Measurements from ENCODE around the gene AFF3.
"Not testable (repeated sequence)": the region's sequence is repeated elsewhere in the genome, so short reads cannot be mapped to it uniquely, and the experiment has no call there.

AFF3 gene

GRCh38 chr2:100142393-100142792 lies at the start of gene AFF3:
TSS of gene AFF3 (minus strand) at chr2:100142590. CDS start at chr2:100104454, 38,136 bp downstream.
- peak; percentile 26 for DNase-seq (ENCODE audit: low read depth)

- DNase-seq (ENCODE audit: low read depth): no peak
Observed at GRCh38 chr2:100189387-100189786, 47.0 kb upstream of the AFF3 start.

GRCh38 chr2:100188326-100188725 lies 45.9 kb upstream of the AFF3 start:
- DNase-seq (ENCODE audit: low read depth): no peak

- DNase-seq (ENCODE audit: low read depth): no peak
Observed at GRCh38 chr2:100186126-100186525, 43.7 kb upstream of the AFF3 start.

- DNase-seq (ENCODE audit: low read depth): no peak
Observed at GRCh38 chr2:100185516-100185915, 43.1 kb upstream of the AFF3 start.

GRCh38 chr2:100185105-100185504 lies 42.7 kb upstream of the AFF3 start:
- no peak for DNase-seq (ENCODE audit: low read depth)

GRCh38 chr2:100184055-100184737 lies 41.8 kb upstream of the AFF3 start:
- no peak for DNase-seq (ENCODE audit: low read depth)

- no peak for DNase-seq (ENCODE audit: low read depth)
Observed at GRCh38 chr2:100182494-100183361, 40.3 kb upstream of the AFF3 start.

GRCh38 chr2:100180503-100180902 lies 38.1 kb upstream of the AFF3 start:
- no peak for DNase-seq (ENCODE audit: low read depth)

GRCh38 chr2:100179806-100180205 lies 37.4 kb upstream of the AFF3 start:
- no peak for DNase-seq (ENCODE audit: low read depth)

- no peak for DNase-seq (ENCODE audit: low read depth)
Observed at GRCh38 chr2:100178864-100179263, 36.5 kb upstream of the AFF3 start.

- DNase-seq (ENCODE audit: low read depth): no peak
Observed at GRCh38 chr2:100178085-100178788, 35.8 kb upstream of the AFF3 start.

- DNase-seq (ENCODE audit: low read depth): no peak
Observed at GRCh38 chr2:100176925-100177324, 34.5 kb upstream of the AFF3 start.

- no peak for DNase-seq (ENCODE audit: low read depth)
Observed at GRCh38 chr2:100174026-100174431, 31.6 kb upstream of the AFF3 start.

GRCh38 chr2:100166701-100167100 lies 24.3 kb upstream of the AFF3 start:
- no peak for DNase-seq (ENCODE audit: low read depth)

GRCh38 chr2:100163605-100164004 lies 21.2 kb upstream of the AFF3 start:
- DNase-seq (ENCODE audit: low read depth): no peak

- no peak for DNase-seq (ENCODE audit: low read depth)
Observed at GRCh38 chr2:100161945-100162620, 19.7 kb upstream of the AFF3 start.

GRCh38 chr2:100160396-100160795 lies 18.0 kb upstream of the AFF3 start:
- no peak for DNase-seq (ENCODE audit: low read depth)

- DNase-seq (ENCODE audit: low read depth): not testable (repeated sequence)
Observed at GRCh38 chr2:100151832-100152231, 9.4 kb upstream of the AFF3 start.

- DNase-seq (ENCODE audit: low read depth): no peak
Observed at GRCh38 chr2:100151310-100151709, 8.9 kb upstream of the AFF3 start.

GRCh38 chr2:100148883-100149282 lies 6.5 kb upstream of the AFF3 start:
- no peak for DNase-seq (ENCODE audit: low read depth)

GRCh38 chr2:100146657-100146960 lies 4.2 kb upstream of the AFF3 start:
- no peak for DNase-seq (ENCODE audit: low read depth)

Data from activated T-cell treated with anti-CD3 and anti-CD28 coated beads for 24 hours (primary cell).